GM12873 (cell line): ENCODE results near the gene PCMT1.

Experiments used
- TF ChIP-seq, protein P1 (sequence below): IDR thresholded peaks from 2 replicates; pipeline ENCODE4 v1.5.1; 2012; ENCODE audit warnings: low read depth, mild to moderate bottlenecking, moderate library complexity, low read length, control low read depth; ENCODE audit not compliant: insufficient read depth; ENCODE audit errors: missing control alignments

Gene PCMT1

GRCh38 chr6:149755300-149756260, 6.0 kb downstream of the PCMT1 start:
- TF ChIP-seq, protein P1, sequence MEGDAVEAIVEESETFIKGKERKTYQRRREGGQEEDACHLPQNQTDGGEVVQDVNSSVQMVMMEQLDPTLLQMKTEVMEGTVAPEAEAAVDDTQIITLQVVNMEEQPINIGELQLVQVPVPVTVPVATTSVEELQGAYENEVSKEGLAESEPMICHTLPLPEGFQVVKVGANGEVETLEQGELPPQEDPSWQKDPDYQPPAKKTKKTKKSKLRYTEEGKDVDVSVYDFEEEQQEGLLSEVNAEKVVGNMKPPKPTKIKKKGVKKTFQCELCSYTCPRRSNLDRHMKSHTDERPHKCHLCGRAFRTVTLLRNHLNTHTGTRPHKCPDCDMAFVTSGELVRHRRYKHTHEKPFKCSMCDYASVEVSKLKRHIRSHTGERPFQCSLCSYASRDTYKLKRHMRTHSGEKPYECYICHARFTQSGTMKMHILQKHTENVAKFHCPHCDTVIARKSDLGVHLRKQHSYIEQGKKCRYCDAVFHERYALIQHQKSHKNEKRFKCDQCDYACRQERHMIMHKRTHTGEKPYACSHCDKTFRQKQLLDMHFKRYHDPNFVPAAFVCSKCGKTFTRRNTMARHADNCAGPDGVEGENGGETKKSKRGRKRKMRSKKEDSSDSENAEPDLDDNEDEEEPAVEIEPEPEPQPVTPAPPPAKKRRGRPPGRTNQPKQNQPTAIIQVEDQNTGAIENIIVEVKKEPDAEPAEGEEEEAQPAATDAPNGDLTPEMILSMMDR = no peak

- TF ChIP-seq, protein P1 = no peak
These were observed 6.7 kb downstream of the PCMT1 start for GRCh38 chr6:149756261-149756636.

DNA sequence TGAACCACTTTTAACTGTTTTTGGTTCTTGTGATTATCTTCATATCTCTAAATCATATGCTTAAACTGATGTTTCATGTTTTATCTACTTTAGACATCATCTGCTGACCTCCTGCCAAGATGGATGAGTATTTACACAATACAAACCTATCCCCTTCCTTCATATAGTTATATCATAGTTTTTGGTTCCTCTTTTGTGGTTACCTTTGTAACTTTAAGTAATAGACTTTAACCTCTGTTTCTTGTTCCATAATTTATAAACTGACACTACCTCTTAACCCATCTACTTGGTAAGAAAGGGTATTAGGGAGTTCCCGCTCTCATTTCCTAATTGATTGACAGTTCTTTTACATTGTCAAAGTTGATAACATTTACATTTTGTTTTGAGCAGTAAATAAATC, 11.9 kb downstream of the PCMT1 start:
- TF ChIP-seq, protein P1 = no peak

DNA sequence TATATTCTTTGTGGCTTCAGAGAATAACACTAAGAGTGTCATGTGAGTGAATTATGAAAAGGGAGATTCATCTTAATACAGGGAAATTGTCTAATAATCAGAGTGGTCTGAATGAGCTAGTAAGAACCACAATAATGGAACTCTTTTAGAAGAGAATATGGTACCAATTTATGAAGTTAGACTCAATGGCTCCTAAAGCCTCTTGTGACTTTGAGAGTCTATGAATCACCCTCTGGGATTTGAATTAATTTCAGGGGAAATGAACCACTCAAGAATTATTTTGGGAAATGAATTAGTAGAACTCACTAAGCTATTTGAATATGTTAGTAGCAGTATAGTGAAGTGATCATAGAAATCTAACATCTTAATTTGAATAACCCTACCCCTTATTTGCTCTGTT, 14.3 kb downstream of the PCMT1 start:
- TF ChIP-seq, protein P1 = no peak

DNA sequence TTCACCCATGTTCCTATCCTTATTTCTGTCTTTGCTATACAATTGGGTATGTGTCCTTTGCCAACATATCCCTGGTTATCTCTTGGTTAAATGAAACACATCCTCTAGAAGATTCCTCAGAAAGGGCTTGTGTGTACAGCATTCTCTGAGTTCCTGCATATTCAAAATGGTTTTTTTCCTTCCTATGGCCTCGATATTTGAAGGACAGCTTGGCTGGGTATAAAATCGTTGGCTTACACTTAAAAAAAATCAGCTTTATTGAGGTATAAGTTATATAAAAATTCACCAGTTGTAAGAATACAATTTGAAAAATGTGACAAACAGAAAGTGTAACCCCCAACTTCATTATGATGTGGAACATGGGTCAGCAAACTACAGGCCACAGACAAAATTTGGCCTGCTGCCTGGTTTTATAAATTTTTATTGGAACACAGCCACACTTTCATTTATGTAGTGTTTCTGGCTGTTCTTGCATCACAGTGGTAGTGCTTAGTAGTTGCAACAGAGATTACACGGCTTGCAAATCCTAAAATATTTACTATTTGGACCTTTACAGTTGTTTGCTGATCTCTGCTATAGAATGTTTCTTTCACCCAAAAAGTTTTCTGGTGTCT, 16.7 kb downstream of the PCMT1 start:
- TF ChIP-seq, protein P1 = no peak

DNA sequence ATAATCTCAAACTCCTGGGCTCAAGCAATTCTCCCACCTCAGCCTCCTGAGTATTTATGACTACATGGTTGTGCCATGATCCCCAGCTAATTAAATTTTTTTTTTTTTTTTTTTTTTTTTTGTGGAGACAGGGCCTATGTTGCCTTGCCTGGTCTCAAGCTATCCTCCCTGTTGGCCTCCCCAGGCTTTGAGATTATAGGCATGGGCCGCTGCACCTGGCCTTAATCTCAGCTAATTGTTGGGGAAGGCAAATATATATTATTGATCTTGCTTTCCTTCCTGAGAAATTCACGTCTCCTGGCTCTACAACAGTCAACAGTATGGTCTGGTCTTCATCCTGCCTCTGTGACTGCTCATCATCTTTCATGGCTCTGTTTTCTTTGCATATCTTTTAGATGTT, 20.1 kb downstream of the PCMT1 start:
- TF ChIP-seq, protein P1 = no peak

DNA sequence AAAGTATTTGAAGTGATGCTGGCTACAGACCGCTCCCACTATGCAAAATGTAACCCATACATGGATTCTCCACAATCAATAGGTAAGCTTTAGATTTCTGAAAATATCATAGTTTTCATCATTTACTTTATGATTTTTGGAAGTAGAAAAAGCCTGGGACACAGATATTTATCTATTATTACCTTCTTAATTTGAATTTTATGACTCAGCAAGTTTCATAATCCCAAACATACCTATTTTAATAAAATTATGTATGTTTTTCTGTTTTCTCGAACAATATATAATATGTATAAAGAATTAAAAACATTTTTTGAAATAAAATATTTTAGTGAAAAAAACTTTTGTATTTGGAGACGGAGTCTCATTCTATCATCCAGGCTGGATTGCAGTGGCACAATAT, 21.6 kb downstream of the PCMT1 start:
- TF ChIP-seq, protein P1 = no peak
